GM23338 (cell line): ENCODE results near the gene SLC6A11. TPM values are rescaled to one million over a fixed set of nuclear protein-coding genes. Genes with fewer than 3 reads are reported as not detected.

Source experiments
- ATAC-seq: fragments of 200-7000 bp; cut with Tn5 transposase; 3 replicates; pipeline ENCODE4 v1.9.1; 2020
- DNase-seq: peaks from one replicate; pipeline ENCODE4 v3.0.0-alpha.2; 2015; ENCODE audit warnings: low spot score
- H2AFZ ChIP-seq: fragments of 200-600 bp; sonication (generic); 2 replicates; pipeline ENCODE4 v1.8.0; 2016; ENCODE audit warnings: antibody characterized with exemption, mild to moderate bottlenecking, moderate library complexity
- H3F3A ChIP-seq: fragments of 200-600 bp; sonication (generic); replicated peaks from 2 replicates; pipeline ENCODE4 v1.8.0; 2017; ENCODE audit warnings: antibody characterized with exemption, mixed run types, low read depth
- H3K27ac ChIP-seq: fragments of 200-600 bp; sonication (generic); 2 replicates; pipeline ENCODE4 v1.6.1; 2016; ENCODE audit warnings: low read depth
- H3K27me3 ChIP-seq: fragments of 200-600 bp; sonication (generic); 2 replicates; pipeline ENCODE4 v1.8.0; 2016; ENCODE audit warnings: mild to moderate bottlenecking, mixed run types, moderate library complexity; ENCODE audit not compliant: insufficient read depth
- H3K36me3 ChIP-seq: fragments of 200-600 bp; sonication (generic); 2 replicates; pipeline ENCODE4 v1.8.0; 2016; ENCODE audit warnings: mild to moderate bottlenecking; ENCODE audit not compliant: insufficient read depth
- H3K4me1 ChIP-seq: fragments of 200-600 bp; sonication (generic); 2 replicates; pipeline ENCODE4 v1.8.0; 2016; ENCODE audit warnings: mild to moderate bottlenecking, moderate library complexity; ENCODE audit not compliant: insufficient read depth
- H3K4me2 ChIP-seq: fragments of 200-600 bp; sonication (generic); 2 replicates; pipeline ENCODE4 v1.7.1; 2017; ENCODE audit warnings: mixed run types
- H3K4me3 ChIP-seq: fragments of 200-600 bp; sonication (generic); 2 replicates; pipeline ENCODE4 v1.6.1; 2016; ENCODE audit warnings: mixed run types
- H3K79me2 ChIP-seq: fragments of 200-600 bp; sonication (generic); replicated peaks from 2 replicates; pipeline ENCODE4 v1.8.0; 2017; ENCODE audit warnings: mild to moderate bottlenecking; ENCODE audit not compliant: insufficient read depth
- H3K9me2 ChIP-seq: fragments of 200-600 bp; sonication (generic); 2 replicates; pipeline ENCODE4 v1.8.0; 2017; ENCODE audit not compliant: insufficient read depth
- H4K20me1 ChIP-seq: fragments of 200-600 bp; sonication (generic); replicated peaks from 2 replicates; pipeline ENCODE4 v1.8.0; 2017; ENCODE audit warnings: mild to moderate bottlenecking; ENCODE audit not compliant: insufficient read depth
- H3K27ac Mint-ChIP-seq: 2 replicates; pipeline ENCODE4 v1.8.0; 2020; ENCODE audit warnings: inconsistent platforms, mild to moderate bottlenecking, moderate library complexity, mixed read lengths
- H3K27me3 Mint-ChIP-seq: 3 replicates; pipeline ENCODE4 v1.8.0; 2022; ENCODE audit warnings: low read depth, mild to moderate bottlenecking, moderate library complexity, mixed read lengths, inconsistent platforms; ENCODE audit not compliant: insufficient read depth, poor library complexity
- H3K36me3 Mint-ChIP-seq: 3 replicates; pipeline ENCODE4 v1.8.0; 2021; ENCODE audit warnings: low read depth, mild to moderate bottlenecking, inconsistent platforms, moderate library complexity, mixed read lengths
- H3K4me1 Mint-ChIP-seq: 3 replicates; pipeline ENCODE4 v1.8.0; 2020; ENCODE audit warnings: mild to moderate bottlenecking, inconsistent platforms, mixed read lengths
- H3K4me3 Mint-ChIP-seq: 3 replicates; pipeline ENCODE4 v1.8.0; 2021; ENCODE audit warnings: moderate library complexity, mild to moderate bottlenecking, inconsistent platforms, mixed read lengths
- H3K9me3 Mint-ChIP-seq: 3 replicates; pipeline ENCODE4 v1.8.0; 2020; ENCODE audit warnings: moderate library complexity, mild to moderate bottlenecking, inconsistent platforms, mixed read lengths
- CREB1 ChIP-seq: fragments of 250-450 bp; sonication (Bioruptor Pico); IDR thresholded peaks from 2 replicates; pipeline ENCODE4 v1.5.0; 2020; ENCODE audit warnings: low read depth, mild to moderate bottlenecking, moderate library complexity
- JUNB ChIP-seq: IDR thresholded peaks from one replicate; pipeline ENCODE4 v1.6.1; 2016; ENCODE audit warnings: antibody characterized with exemption; ENCODE audit not compliant: unreplicated experiment
- polyA plus RNA-seq: library from polyadenylated mRNA; unstranded; fragments of >200 nt; fragmentation: Nextera tagmentation; extraction: Ambion mirVana; gene quantifications from 2 replicates; pipeline ENCODE4 v1.2.1, GENCODE V29; 2016
- total RNA-seq: library from RNA; depleted of rRNA; stranded (reverse); fragments of >200 nt; shearing (Covaris generic); gene quantifications from 2 replicates; pipeline ENCODE4 v1.2.3, GENCODE V29; 2014
- TF ChIP-seq, protein P1 (sequence below): fragments of 250-450 bp; sonication (Bioruptor Pico); IDR thresholded peaks from 2 replicates; pipeline ENCODE4 v1.5.0; 2020; ENCODE audit warnings: mild to moderate bottlenecking, moderate library complexity
- TF ChIP-seq, protein P2 (sequence below), 2 experiments: fragments of 200-600 bp in 1 of 2; sonication (generic) in 1 of 2; conservative IDR thresholded peaks; 2 replicates each; pipeline versions ENCODE4 v1.5.1 to v1.6.1; 2016 to 2017; ENCODE audit warnings: antibody characterized with exemption in 2 of 2, low read depth in 2 of 2, mild to moderate bottlenecking in 2 of 2, moderate library complexity in 1 of 2
- TF ChIP-seq, protein P3 (sequence below): IDR thresholded peaks from 2 replicates; pipeline ENCODE4 v1.6.1; 2016; ENCODE audit warnings: antibody characterized with exemption

Gene SLC6A11
- total and polyA plus RNA-seq, 2 experiments from 2014 or later, result 0.47 to 1.1 TPM

DNA sequence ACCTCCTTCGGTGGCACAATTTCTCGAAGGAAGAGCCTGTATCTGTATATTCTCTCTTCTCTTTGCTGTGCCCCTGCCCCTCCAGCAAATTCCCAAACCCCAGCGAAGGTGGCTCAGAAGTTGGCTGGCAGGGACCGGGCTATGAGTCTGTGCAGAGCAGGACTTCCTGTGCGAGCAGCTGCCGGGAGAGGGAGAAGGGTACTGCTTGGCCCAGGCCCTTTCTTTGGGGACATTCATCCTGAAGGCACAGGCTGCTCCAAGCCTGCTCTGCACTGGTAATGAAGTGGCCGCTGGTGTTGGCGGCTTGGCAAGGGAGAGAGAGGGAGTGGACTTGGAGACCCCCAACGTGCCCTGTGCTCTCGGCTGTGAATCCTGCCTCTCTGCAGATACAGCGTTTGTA lies 1.5 kb downstream of the SLC6A11 start:
- TF ChIP-seq, protein P1, sequence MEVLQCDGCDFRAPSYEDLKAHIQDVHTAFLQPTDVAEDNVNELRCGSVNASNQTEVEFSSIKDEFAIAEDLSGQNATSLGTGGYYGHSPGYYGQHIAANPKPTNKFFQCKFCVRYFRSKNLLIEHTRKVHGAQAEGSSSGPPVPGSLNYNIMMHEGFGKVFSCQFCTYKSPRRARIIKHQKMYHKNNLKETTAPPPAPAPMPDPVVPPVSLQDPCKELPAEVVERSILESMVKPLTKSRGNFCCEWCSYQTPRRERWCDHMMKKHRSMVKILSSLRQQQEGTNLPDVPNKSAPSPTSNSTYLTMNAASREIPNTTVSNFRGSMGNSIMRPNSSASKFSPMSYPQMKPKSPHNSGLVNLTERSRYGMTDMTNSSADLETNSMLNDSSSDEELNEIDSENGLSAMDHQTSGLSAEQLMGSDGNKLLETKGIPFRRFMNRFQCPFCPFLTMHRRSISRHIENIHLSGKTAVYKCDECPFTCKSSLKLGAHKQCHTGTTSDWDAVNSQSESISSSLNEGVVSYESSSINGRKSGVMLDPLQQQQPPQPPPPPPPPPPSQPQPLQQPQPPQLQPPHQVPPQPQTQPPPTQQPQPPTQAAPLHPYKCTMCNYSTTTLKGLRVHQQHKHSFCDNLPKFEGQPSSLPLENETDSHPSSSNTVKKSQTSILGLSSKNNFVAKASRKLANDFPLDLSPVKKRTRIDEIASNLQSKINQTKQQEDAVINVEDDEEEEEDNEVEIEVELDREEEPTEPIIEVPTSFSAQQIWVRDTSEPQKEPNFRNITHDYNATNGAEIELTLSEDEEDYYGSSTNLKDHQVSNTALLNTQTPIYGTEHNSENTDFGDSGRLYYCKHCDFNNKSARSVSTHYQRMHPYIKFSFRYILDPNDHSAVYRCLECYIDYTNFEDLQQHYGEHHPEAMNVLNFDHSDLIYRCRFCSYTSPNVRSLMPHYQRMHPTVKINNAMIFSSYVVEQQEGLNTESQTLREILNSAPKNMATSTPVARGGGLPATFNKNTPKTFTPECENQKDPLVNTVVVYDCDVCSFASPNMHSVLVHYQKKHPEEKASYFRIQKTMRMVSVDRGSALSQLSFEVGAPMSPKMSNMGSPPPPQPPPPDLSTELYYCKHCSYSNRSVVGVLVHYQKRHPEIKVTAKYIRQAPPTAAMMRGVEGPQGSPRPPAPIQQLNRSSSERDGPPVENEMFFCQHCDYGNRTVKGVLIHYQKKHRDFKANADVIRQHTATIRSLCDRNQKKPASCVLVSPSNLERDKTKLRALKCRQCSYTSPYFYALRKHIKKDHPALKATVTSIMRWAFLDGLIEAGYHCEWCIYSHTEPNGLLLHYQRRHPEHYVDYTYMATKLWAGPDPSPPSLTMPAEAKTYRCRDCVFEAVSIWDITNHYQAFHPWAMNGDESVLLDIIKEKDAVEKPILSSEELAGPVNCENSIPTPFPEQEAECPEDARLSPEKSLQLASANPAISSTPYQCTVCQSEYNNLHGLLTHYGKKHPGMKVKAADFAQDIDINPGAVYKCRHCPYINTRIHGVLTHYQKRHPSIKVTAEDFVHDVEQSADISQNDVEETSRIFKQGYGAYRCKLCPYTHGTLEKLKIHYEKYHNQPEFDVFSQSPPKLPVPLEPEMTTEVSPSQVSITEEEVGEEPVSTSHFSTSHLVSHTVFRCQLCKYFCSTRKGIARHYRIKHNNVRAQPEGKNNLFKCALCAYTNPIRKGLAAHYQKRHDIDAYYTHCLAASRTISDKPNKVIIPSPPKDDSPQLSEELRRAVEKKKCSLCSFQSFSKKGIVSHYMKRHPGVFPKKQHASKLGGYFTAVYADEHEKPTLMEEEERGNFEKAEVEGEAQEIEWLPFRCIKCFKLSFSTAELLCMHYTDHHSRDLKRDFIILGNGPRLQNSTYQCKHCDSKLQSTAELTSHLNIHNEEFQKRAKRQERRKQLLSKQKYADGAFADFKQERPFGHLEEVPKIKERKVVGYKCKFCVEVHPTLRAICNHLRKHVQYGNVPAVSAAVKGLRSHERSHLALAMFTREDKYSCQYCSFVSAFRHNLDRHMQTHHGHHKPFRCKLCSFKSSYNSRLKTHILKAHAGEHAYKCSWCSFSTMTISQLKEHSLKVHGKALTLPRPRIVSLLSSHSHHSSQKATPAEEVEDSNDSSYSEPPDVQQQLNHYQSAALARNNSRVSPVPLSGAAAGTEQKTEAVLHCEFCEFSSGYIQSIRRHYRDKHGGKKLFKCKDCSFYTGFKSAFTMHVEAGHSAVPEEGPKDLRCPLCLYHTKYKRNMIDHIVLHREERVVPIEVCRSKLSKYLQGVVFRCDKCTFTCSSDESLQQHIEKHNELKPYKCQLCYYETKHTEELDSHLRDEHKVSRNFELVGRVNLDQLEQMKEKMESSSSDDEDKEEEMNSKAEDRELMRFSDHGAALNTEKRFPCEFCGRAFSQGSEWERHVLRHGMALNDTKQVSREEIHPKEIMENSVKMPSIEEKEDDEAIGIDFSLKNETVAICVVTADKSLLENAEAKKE (CRISPR knock-in tag), result no peak
- TF ChIP-seq, protein P2, sequence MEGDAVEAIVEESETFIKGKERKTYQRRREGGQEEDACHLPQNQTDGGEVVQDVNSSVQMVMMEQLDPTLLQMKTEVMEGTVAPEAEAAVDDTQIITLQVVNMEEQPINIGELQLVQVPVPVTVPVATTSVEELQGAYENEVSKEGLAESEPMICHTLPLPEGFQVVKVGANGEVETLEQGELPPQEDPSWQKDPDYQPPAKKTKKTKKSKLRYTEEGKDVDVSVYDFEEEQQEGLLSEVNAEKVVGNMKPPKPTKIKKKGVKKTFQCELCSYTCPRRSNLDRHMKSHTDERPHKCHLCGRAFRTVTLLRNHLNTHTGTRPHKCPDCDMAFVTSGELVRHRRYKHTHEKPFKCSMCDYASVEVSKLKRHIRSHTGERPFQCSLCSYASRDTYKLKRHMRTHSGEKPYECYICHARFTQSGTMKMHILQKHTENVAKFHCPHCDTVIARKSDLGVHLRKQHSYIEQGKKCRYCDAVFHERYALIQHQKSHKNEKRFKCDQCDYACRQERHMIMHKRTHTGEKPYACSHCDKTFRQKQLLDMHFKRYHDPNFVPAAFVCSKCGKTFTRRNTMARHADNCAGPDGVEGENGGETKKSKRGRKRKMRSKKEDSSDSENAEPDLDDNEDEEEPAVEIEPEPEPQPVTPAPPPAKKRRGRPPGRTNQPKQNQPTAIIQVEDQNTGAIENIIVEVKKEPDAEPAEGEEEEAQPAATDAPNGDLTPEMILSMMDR (conservative IDR thresholded peaks at IDR 0.05; ENCODE audit: low read depth in 2 of 2), result no peak
- TF ChIP-seq, protein P3, sequence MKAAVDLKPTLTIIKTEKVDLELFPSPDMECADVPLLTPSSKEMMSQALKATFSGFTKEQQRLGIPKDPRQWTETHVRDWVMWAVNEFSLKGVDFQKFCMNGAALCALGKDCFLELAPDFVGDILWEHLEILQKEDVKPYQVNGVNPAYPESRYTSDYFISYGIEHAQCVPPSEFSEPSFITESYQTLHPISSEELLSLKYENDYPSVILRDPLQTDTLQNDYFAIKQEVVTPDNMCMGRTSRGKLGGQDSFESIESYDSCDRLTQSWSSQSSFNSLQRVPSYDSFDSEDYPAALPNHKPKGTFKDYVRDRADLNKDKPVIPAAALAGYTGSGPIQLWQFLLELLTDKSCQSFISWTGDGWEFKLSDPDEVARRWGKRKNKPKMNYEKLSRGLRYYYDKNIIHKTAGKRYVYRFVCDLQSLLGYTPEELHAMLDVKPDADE, result no peak
- TF ChIP-seq JUNB (no peak), CREB1 (CRISPR knock-in tag) (no peak)
- no peaks in the 10 kb centered on the region; the same call in 1 of the 3 replicates for H3K4me1 Mint-ChIP-seq
- peak; percentile 12; the same call in 1 of the 3 replicates for ATAC-seq

More for the DNA sequence above, 1.5 kb downstream of the SLC6A11 start:
- Histone ChIP-seq H3K36me3 (no peaks in the 10 kb centered on the region; the same call in 1 of the 2 replicates), H3K27me3 (peaks cover 39% of the 10 kb centered on the region), H3K4me3 (no peak overlapping the region), H3K27ac (no peak overlapping the region), H4K20me1 (no peaks in the 10 kb centered on the region), H3F3A (no peaks in the 10 kb centered on the region), H2AFZ (no peak overlapping the region), H3K79me2 (no peaks in the 10 kb centered on the region), H3K9me2 (0 out of 2 replicates have a peak, but pooled peaks cover 5% of the 10 kb centered on the region), H3K4me2 (no peak overlapping the region), H3K4me1 (no peaks in the 10 kb centered on the region)
- Mint-ChIP-seq H3K27ac (no peak overlapping the region), H3K27me3 (peaks cover 36% of the 10 kb centered on the region), H3K9me3 (0 out of 3 replicates have a peak, but pooled peaks cover 3% of the 10 kb centered on the region), H3K4me3 (no peak overlapping the region), H3K36me3 (no peaks in the 10 kb centered on the region)
- no peak for DNase-seq
